H1 (cell line): Measurements from ENCODE around the gene SRPX. TPM values are rescaled to one million over a fixed set of nuclear protein-coding genes. Genes with fewer than 3 reads are reported as not detected.

Source experiments
- CTCF ChIA-PET: fragments of 300-600 bp; sonication (Branson Sonifier 250); formaldehyde crosslinking; loops from one replicate; lab custom pipeline; 2021; ENCODE audit not compliant: partially characterized antibody; lab: Charles Lee
- POLR2A ChIA-PET: fragments of 300-600 bp; sonication (Branson Sonifier 250); formaldehyde crosslinking; loops from one replicate; lab custom pipeline; 2021; ENCODE audit warnings: inconsistent platforms; ENCODE audit not compliant: partially characterized antibody; lab: Charles Lee
- DNase-seq, 2 experiments: peaks; one replicate each; pipeline versions ENCODE4 v3.0.0 to v3.0.0-alpha.2; 2010 to 2022; ENCODE audit warnings: low spot score in 2 of 2, low read depth in 1 of 2, mixed read lengths in 1 of 2
- FAIRE-seq: peaks from 2 replicates; lab custom pipeline; 2011; peaks lifted over from hg19 to GRCh38; lab: Jason Lieb, UNC
- H2AFZ ChIP-seq: 2 replicates; pipeline ENCODE4 v1.8.1; 2012; ENCODE audit warnings: low read length, inconsistent platforms
- H2AK5ac ChIP-seq: 2 replicates; pipeline ENCODE4 v1.6.1; 2013; ENCODE audit warnings: low read depth, low read length
- H2BK120ac ChIP-seq: replicated peaks from 2 replicates; pipeline ENCODE3; 2013; ENCODE audit warnings: low read depth, low read length, inconsistent platforms
- H2BK12ac ChIP-seq: 2 replicates; pipeline ENCODE4 v1.6.1; 2013; ENCODE audit warnings: low read depth, low read length
- H2BK15ac ChIP-seq: 2 replicates; pipeline ENCODE4 v1.6.1; 2013; ENCODE audit warnings: low read length
- H2BK20ac ChIP-seq: 2 replicates; pipeline ENCODE4 v1.6.1; 2013; ENCODE audit warnings: low read length
- H2BK5ac ChIP-seq: 2 replicates; pipeline ENCODE4 v1.6.1; 2013; ENCODE audit warnings: low read depth, low read length
- H3K14ac ChIP-seq: 2 replicates; pipeline ENCODE4 v1.6.1; 2013; ENCODE audit warnings: inconsistent platforms; ENCODE audit not compliant: insufficient read length
- H3K18ac ChIP-seq: 2 replicates; pipeline ENCODE4 v1.6.1; 2013; ENCODE audit warnings: low read length; ENCODE audit errors: extremely low read depth
- H3K23ac ChIP-seq: 2 replicates; pipeline ENCODE4 v1.6.1; 2013; ENCODE audit warnings: inconsistent platforms; ENCODE audit not compliant: insufficient read length
- H3K23me2 ChIP-seq: 2 replicates; pipeline ENCODE4 v1.6.1; 2013; ENCODE audit warnings: low read depth, low read length
- H3K27ac ChIP-seq: 2 replicates; pipeline ENCODE4 v1.6.1; 2011; ENCODE audit warnings: low read depth, low read length, inconsistent platforms
- H3K27me3 ChIP-seq, 4 experiments: replicated peaks in 1 of 4; 1 replicate in 1 of 4; 2 replicates in 3 of 4; pipeline versions ENCODE4 v1.6.1 to v1.8.1; 2011 to 2013; ENCODE audit warnings: low read length in 3 of 4, mild to moderate bottlenecking in 3 of 4, inconsistent platforms in 2 of 4, mixed read lengths in 2 of 4, moderate library complexity in 1 of 4; ENCODE audit not compliant: control insufficient read depth in 3 of 4, insufficient read depth in 3 of 4; ENCODE audit errors: extremely low read depth in 1 of 4
- H3K36me3 ChIP-seq, 4 experiments: 2 replicates each; pipeline versions ENCODE4 v1.6.1 to v1.8.1; 2011 to 2013; ENCODE audit warnings: mild to moderate bottlenecking in 4 of 4, low read length in 3 of 4, moderate library complexity in 2 of 4, control low read depth in 1 of 4, inconsistent platforms in 1 of 4; ENCODE audit not compliant: insufficient read depth in 4 of 4, control insufficient read depth in 2 of 4
- H3K4ac ChIP-seq: replicated peaks from 2 replicates; pipeline ENCODE3; 2013; ENCODE audit warnings: low read length, low read depth, mixed read lengths, inconsistent platforms; ENCODE audit not compliant: insufficient read length
- H3K4me1 ChIP-seq, 4 experiments: replicated peaks in 1 of 4; 1 replicate in 1 of 4; 2 replicates in 3 of 4; pipeline versions ENCODE4 v1.6.1 to v1.8.1; 2011 to 2013; ENCODE audit warnings: low read length in 3 of 4, inconsistent platforms in 2 of 4, mixed read lengths in 1 of 4; ENCODE audit not compliant: insufficient read depth in 4 of 4, control insufficient read depth in 3 of 4
- H3K4me2 ChIP-seq, 2 experiments: 2 replicates each; pipeline versions ENCODE4 v1.6.1 to v1.8.1; 2011 to 2013; ENCODE audit warnings: low read depth in 2 of 2, low read length in 2 of 2, control low read depth in 1 of 2, inconsistent platforms in 1 of 2, mild to moderate bottlenecking in 1 of 2; ENCODE audit not compliant: insufficient read depth in 1 of 2
- H3K4me3 ChIP-seq, 4 experiments: fragments of 200-600, 300-600 bp in 1 of 4; sonication (generic), shearing (Covaris generic), sonication (Bioruptor Twin) in 1 of 4; 2 replicates each; pipeline versions ENCODE4 v1.5.1 to v1.8.1; 2011 to 2016; ENCODE audit warnings: low read length in 4 of 4, low read depth in 3 of 4, control low read depth in 2 of 4, inconsistent platforms in 2 of 4, mild to moderate bottlenecking in 2 of 4, mixed read lengths in 1 of 4, moderate library complexity in 1 of 4; ENCODE audit not compliant: insufficient read depth in 2 of 4; ENCODE audit errors: extremely low read depth in 1 of 4
- H3K56ac ChIP-seq: replicated peaks from 2 replicates; pipeline ENCODE3; 2013; ENCODE audit warnings: low read depth, mild to moderate bottlenecking, mixed read lengths, low read length, inconsistent platforms; ENCODE audit not compliant: insufficient read length
- H3K79me1 ChIP-seq: 2 replicates; pipeline ENCODE4 v1.6.1; 2013; ENCODE audit warnings: low read depth, low read length, control low read depth
- H3K79me2 ChIP-seq, 2 experiments: 2 replicates each; pipeline versions ENCODE4 v1.6.1 to v1.8.1; 2012 to 2013; ENCODE audit warnings: low read length in 2 of 2, mild to moderate bottlenecking in 2 of 2, inconsistent platforms in 1 of 2; ENCODE audit not compliant: insufficient read depth in 2 of 2, control insufficient read depth in 1 of 2
- H3K9ac ChIP-seq, 4 experiments: replicated peaks in 1 of 4; 1 replicate in 1 of 4; 2 replicates in 3 of 4; pipeline versions ENCODE4 v1.6.1 to v1.8.1; 2011 to 2013; ENCODE audit warnings: low read depth in 3 of 4, low read length in 3 of 4, control low read depth in 2 of 4, mild to moderate bottlenecking in 2 of 4, moderate library complexity in 2 of 4, inconsistent platforms in 1 of 4; ENCODE audit errors: extremely low read depth in 1 of 4
- H3K9me3 ChIP-seq, 2 experiments: 2 replicates each; pipeline versions ENCODE4 v1.6.1 to v1.8.1; 2012 to 2013; ENCODE audit warnings: mild to moderate bottlenecking in 2 of 2, moderate library complexity in 2 of 2, control low read depth in 1 of 2, inconsistent platforms in 1 of 2, low read depth in 1 of 2, low read length in 1 of 2, mixed read lengths in 1 of 2; ENCODE audit not compliant: insufficient read depth in 2 of 2
- H4K20me1 ChIP-seq, 2 experiments: replicated peaks in 1 of 2; 2 replicates each; pipeline versions ENCODE3 to v1.8.1; 2011 to 2013; ENCODE audit warnings: inconsistent platforms in 2 of 2, low read length in 2 of 2, mild to moderate bottlenecking in 1 of 2; ENCODE audit not compliant: insufficient read depth in 2 of 2, control insufficient read depth in 1 of 2
- H4K5ac ChIP-seq: 2 replicates; pipeline ENCODE4 v1.6.1; 2013; ENCODE audit warnings: low read length, low read depth, mixed read lengths, inconsistent platforms; ENCODE audit not compliant: insufficient read length
- H4K8ac ChIP-seq: 2 replicates; pipeline ENCODE4 v1.8.0; 2013; ENCODE audit warnings: mild to moderate bottlenecking, moderate library complexity, low read length, inconsistent platforms; ENCODE audit not compliant: insufficient read depth; ENCODE audit errors: extremely low read depth
- H4K91ac ChIP-seq: replicated peaks from 2 replicates; pipeline ENCODE3; 2013; ENCODE audit warnings: low read length, mixed read lengths, inconsistent platforms; ENCODE audit not compliant: insufficient read length
- ATF2 ChIP-seq: IDR thresholded peaks from 2 replicates; pipeline ENCODE4 v1.6.1; 2012; ENCODE audit warnings: low read length, inconsistent platforms
- EGR1 ChIP-seq: IDR thresholded peaks from 2 replicates; pipeline ENCODE4 v1.6.1; 2011; ENCODE audit warnings: low read depth, low read length, borderline replicate concordance
- GTF2F1 ChIP-seq: IDR thresholded peaks from 2 replicates; pipeline ENCODE4 v1.6.1; 2012; ENCODE audit warnings: low read depth, low read length, improper control_type of control experiment, borderline replicate concordance
- WGBS, 2 experiments: shearing (Covaris generic) in 1 of 2; methylation state at CpG; one replicate each; pipeline versions ENCODE4 v1.1.6 to v1.1.7; 2013 to 2015; ENCODE audit warnings: low lambda C conversion rate in 2 of 2, mixed read lengths in 2 of 2, inconsistent platforms in 1 of 2, low coverage in 1 of 2, missing lambda C conversion rate in 1 of 2; ENCODE audit not compliant: insufficient replicate concordance in 2 of 2, insufficient coverage in 1 of 2, insufficient read length in 1 of 2; ENCODE audit errors: extremely low coverage in 1 of 2, missing lambda C conversion rate in 1 of 2; 5-methylcytosine and 5-hydroxymethylcytosine counted together
- polyA plus RNA-seq, 7 experiments: library from polyadenylated mRNA; depleted of rRNA in 3 of 7; stranded (reverse) in 5 of 7; unstranded in 2 of 7; fragments of >200 nt in 5 of 7; fragments of 200-250 nt in 2 of 7; gene quantifications; 1 replicate in 5 of 7; 2 replicates in 1 of 7; 4 replicates in 1 of 7; pipeline versions ENCODE4 v1.2.1 to v1.2.3, GENCODE V29; 2011 to 2013; ENCODE audit warnings: missing spikeins in 2 of 7, mixed read lengths in 2 of 7
- total RNA-seq: library from RNA; stranded (reverse); fragmentation: NEBNext Ultra II Directional; extraction: Animal tissue kit (Norgen Biotek cat#: 25700); gene quantifications from 2 replicates; pipeline ENCODE4 v1.2.1, GENCODE V29; 2021

The SRPX gene
- total and polyA plus RNA-seq, 2 of the 8 experiments (the other 6 are each of a cell fraction or from before 2014, with no cell fraction given): 7.6 to 10.4 TPM

- no peak overlapping the region for H2AK5ac ChIP-seq
- H4K8ac ChIP-seq: no peak overlapping the region
- H3K23ac ChIP-seq: no peak overlapping the region
- FAIRE-seq: no peak
- ChIA-PET POLR2A (no interaction called here), CTCF (interaction anchor here (1.7 kb wide), 1 partner anchor 15 kb away, joined by 6 read pairs; no protein-coding TSS in a partner anchor)
- TF ChIP-seq EGR1 (no peak), ATF2 (no peak), GTF2F1 (no peak)
- no peak overlapping the region for H3K4ac ChIP-seq
- no peaks in the 10 kb centered on the region for H3K79me1 ChIP-seq
- no peak overlapping the region for H2BK120ac ChIP-seq
- no peaks in the 10 kb centered on the region for H3K79me2 ChIP-seq
- no peak overlapping the region for H3K27ac ChIP-seq
- no peak overlapping the region for H2AFZ ChIP-seq
- H3K4me2 ChIP-seq: no peak overlapping the region
- H3K4me1 ChIP-seq: no peaks in the 10 kb centered on the region
- no peak overlapping the region for H2BK5ac ChIP-seq
- H3K14ac ChIP-seq: no peak overlapping the region
- no peak overlapping the region for H4K5ac ChIP-seq
- H3K36me3 ChIP-seq: no peaks in the 10 kb centered on the region
- H2BK20ac ChIP-seq: no peak overlapping the region
- no peak overlapping the region for H3K56ac ChIP-seq
- no peaks in the 10 kb centered on the region for H3K27me3 ChIP-seq
- no peak for DNase-seq
- no peak overlapping the region for H3K9ac ChIP-seq
- H4K91ac ChIP-seq: no peak overlapping the region
- no peak overlapping the region for H3K18ac ChIP-seq
- H2BK15ac ChIP-seq: no peak overlapping the region
- H4K20me1 ChIP-seq: no peaks in the 10 kb centered on the region
- no peak overlapping the region for H2BK12ac ChIP-seq
- no peak overlapping the region for H3K4me3 ChIP-seq
- no peaks in the 10 kb centered on the region for H3K9me3 ChIP-seq
- 81% methylated on average over 6 of the region's 6 CpGs; no CpG with 5 or more reads in 1 of the 2 experiments for WGBS, 2 experiments
- H3K23me2 ChIP-seq: no peaks in the 10 kb centered on the region
These were observed 110.4 kb downstream of the SRPX start for GRCh38 chrX:38110231-38110630.
